HT-29 (cell line): ENCODE data around the gene PRMT7. TPM values are rescaled to one million over a fixed set of nuclear protein-coding genes. Genes with fewer than 3 reads are reported as not detected.
A peak's percentile ranks its signal among the peaks of the same experiment; 100 is the strongest.

Source experiments
- DNase-seq: peaks from one replicate; pipeline ENCODE4 v3.0.0-alpha.2; 2015; ENCODE audit warnings: low spot score
- total RNA-seq: library from RNA; depleted of rRNA; stranded (reverse); fragments of >200 nt; shearing (Covaris generic); gene quantifications from 2 replicates; pipeline ENCODE4 v1.2.3, GENCODE V29; 2014

PRMT7 gene
- total RNA-seq, 1 experiment from 2014 or later = 50.6 TPM

GRCh38 chr16:68306633-68307032 is 4.2 kb upstream of the PRMT7 start:
- DNase-seq = no peak

GRCh38 chr16:68309799-68310198 is 1.0 kb upstream of the PRMT7 start:
- no peak for DNase-seq

- no peak for DNase-seq
These were observed 414 bp upstream of the PRMT7 start for GRCh38 chr16:68310437-68310773.

- no peak for DNase-seq
These were observed 2.3 kb downstream of the PRMT7 start for GRCh38 chr16:68313116-68313515.

GRCh38 chr16:68319185-68319908 is 8.5 kb downstream of the PRMT7 start:
- no peak for DNase-seq

- DNase-seq = no peak
These were observed 13.5 kb downstream of the PRMT7 start for GRCh38 chr16:68324336-68324735.

- DNase-seq = no peak
These were observed 14.1 kb downstream of the PRMT7 start for GRCh38 chr16:68324780-68325357.

GRCh38 chr16:68328151-68328859 is 17.5 kb downstream of the PRMT7 start:
- peak; percentile 87 for DNase-seq

GRCh38 chr16:68328860-68329390 is 18.1 kb downstream of the PRMT7 start:
- no peak for DNase-seq

GRCh38 chr16:68331879-68332410 is 21.1 kb downstream of the PRMT7 start:
- DNase-seq = no peak

- peak; percentile 51 for DNase-seq
These were observed 21.7 kb downstream of the PRMT7 start for GRCh38 chr16:68332411-68333121.

GRCh38 chr16:68335175-68335574 is 24.4 kb downstream of the PRMT7 start:
- no peak for DNase-seq

- no peak for DNase-seq
These were observed 27.7 kb downstream of the PRMT7 start for GRCh38 chr16:68338326-68339119.

- no peak for DNase-seq
These were observed 28.4 kb downstream of the PRMT7 start for GRCh38 chr16:68339214-68339613.

GRCh38 chr16:68342620-68343019 is 31.8 kb downstream of the PRMT7 start:
- DNase-seq = no peak

GRCh38 chr16:68343137-68343536 is 32.3 kb downstream of the PRMT7 start:
- no peak for DNase-seq

- no peak for DNase-seq
These were observed 33.4 kb downstream of the PRMT7 start for GRCh38 chr16:68344252-68344651.

GRCh38 chr16:68345351-68345810 is 34.6 kb downstream of the PRMT7 start:
- no peak for DNase-seq

GRCh38 chr16:68345958-68346635 is 35.3 kb downstream of the PRMT7 start:
- DNase-seq = no peak

GRCh38 chr16:68346892-68347480 is 36.2 kb downstream of the PRMT7 start:
- DNase-seq = no peak
